Activated T-cell treated with anti-CD3 and anti-CD28 coated beads, Interleukin-2, amount 50 U/mL, for 72 hours (primary cell): ENCODE data around the gene LUZP4. TPM values are rescaled to one million over a fixed set of nuclear protein-coding genes. Genes with fewer than 3 reads are reported as not detected.
A peak's percentile ranks its signal among the peaks of the same experiment; 100 is the strongest.
"Not testable (repeated sequence)": the region's sequence is repeated elsewhere in the genome, so short reads cannot be mapped to it uniquely, and the experiment has no call there.

Experiments
- ATAC-seq, 2 donors: fragments of 150-1000 bp; cut with Tn5 transposase; replicated peaks in 1 of 2; 2 replicates each; pipeline ENCODE4 v1.10.0; 2021; ENCODE audit warnings: moderate library complexity in 2 of 2, mild to moderate bottlenecking in 1 of 2
- DNase-seq, 2 donors: peaks; one replicate each; pipeline ENCODE4 v3.0.0; 2021 to 2022; ENCODE audit warnings: mixed read lengths in 1 of 2
- H3K27ac Mint-ChIP-seq: one replicate; pipeline ENCODE4 v1.8.0; 2022; ENCODE audit warnings: mild to moderate bottlenecking, moderate library complexity, mixed read lengths
- H3K27me3 Mint-ChIP-seq: one replicate; pipeline ENCODE4 v1.8.0; 2022; ENCODE audit warnings: low read depth, mixed read lengths
- H3K36me3 Mint-ChIP-seq, 2 donors: one replicate each; pipeline ENCODE4 v1.8.0; 2022; ENCODE audit warnings: mixed read lengths in 2 of 2, mild to moderate bottlenecking in 1 of 2; ENCODE audit not compliant: insufficient read depth in 2 of 2
- H3K4me1 Mint-ChIP-seq: one replicate; pipeline ENCODE4 v1.8.0; 2022; ENCODE audit warnings: low read depth, mixed read lengths
- H3K4me3 Mint-ChIP-seq, 2 donors: one replicate each; pipeline ENCODE4 v1.8.0; 2022; ENCODE audit warnings: mild to moderate bottlenecking in 2 of 2, mixed read lengths in 2 of 2, moderate library complexity in 2 of 2
- H3K9me3 Mint-ChIP-seq, 2 donors: one replicate each; pipeline ENCODE4 v1.8.0; 2022; ENCODE audit warnings: mixed read lengths in 2 of 2
- total RNA-seq, 2 donors: library from RNA; stranded (reverse); gene quantifications; one replicate each; pipeline ENCODE4 v1.2.3, GENCODE V29; 2022

The LUZP4 gene
- total RNA-seq, 2 donors from 2014 or later = not detected

DNA sequence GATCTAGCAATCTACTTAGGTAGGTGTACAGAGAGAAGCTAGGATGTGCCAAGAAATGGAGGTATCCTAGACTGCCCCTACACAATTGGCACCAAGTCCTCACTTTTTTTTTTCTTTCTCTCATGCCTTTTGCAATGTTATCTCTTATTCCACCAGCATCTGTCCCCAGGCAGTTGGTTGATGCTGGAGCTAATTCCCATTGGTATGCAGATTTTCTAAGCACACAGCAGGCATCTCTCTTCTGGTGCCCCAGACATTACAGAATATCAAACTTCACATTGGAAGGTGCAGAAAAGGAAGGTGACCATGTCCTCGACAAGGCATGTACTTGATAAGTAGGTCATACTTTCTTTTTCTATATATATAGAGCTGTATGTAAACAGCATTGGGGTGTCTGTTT is 21.6 kb downstream of the LUZP4 start:
- DNase-seq (no peak), ATAC-seq (no peak)
- no peak overlapping the region for H3K27ac Mint-ChIP-seq
- no peaks in the 10 kb centered on the region for H3K4me1 Mint-ChIP-seq
- no peaks in the 10 kb centered on the region for H3K36me3 Mint-ChIP-seq
- H3K9me3 Mint-ChIP-seq = no peaks in the 10 kb centered on the region
- peaks cover 21% of the 10 kb centered on the region for H3K27me3 Mint-ChIP-seq
- no peak overlapping the region for H3K4me3 Mint-ChIP-seq

DNA sequence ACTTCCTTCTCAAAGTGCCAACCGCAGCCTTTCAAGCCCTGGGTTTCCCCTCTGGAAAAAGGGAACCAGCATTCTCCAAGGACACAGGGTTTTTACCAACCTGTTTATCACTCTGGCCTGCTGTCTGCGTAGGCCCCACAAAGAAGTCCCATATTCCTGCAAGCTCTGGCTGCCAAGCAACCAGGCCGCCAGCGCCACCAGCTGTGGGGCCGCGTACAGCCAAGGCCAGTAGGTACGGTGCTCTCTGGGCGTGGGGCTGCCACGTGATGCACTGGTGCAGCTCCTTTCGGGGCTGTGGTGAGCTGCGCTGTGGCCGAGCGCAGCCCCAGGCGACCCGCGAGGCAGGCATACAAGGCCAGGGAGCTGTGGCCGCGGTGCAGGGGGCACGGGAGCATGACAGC is 22.1 kb downstream of the LUZP4 start:
- Mint-ChIP-seq H3K27ac (no peak overlapping the region), H3K4me3 (no peak overlapping the region), H3K36me3 (no peaks in the 10 kb centered on the region), H3K9me3 (no peaks in the 10 kb centered on the region), H3K4me1 (no peaks in the 10 kb centered on the region), H3K27me3 (peaks cover 16% of the 10 kb centered on the region)
- DNase-seq = no peak
- no peak for ATAC-seq

DNA sequence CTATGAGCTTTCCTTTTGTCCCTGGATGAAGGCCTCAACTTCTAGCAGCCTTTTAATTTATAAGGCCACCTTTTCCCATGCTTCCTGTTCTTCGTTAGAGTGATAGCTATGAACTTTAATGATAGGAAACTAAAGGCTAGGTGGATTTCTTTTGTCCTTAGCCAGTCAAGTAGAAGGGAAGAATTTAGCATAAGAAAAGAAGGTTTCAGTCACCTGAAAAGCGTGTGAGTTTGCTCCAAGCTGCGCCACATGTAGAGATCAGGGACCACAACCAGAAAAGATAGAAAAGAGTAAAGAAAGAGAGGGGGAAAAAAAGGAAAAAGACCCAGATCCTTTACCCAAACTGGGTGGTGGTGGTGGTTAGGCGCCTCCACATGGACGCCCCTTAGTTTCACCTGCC is 28.6 kb downstream of the LUZP4 start:
- Mint-ChIP-seq H3K27me3 (peaks cover 17% of the 10 kb centered on the region), H3K27ac (no peak overlapping the region), H3K4me1 (no peaks in the 10 kb centered on the region), H3K4me3 (no peak overlapping the region), H3K9me3 (no peaks in the 10 kb centered on the region), H3K36me3 (no peaks in the 10 kb centered on the region)
- no peak for ATAC-seq
- DNase-seq = no peak

DNA sequence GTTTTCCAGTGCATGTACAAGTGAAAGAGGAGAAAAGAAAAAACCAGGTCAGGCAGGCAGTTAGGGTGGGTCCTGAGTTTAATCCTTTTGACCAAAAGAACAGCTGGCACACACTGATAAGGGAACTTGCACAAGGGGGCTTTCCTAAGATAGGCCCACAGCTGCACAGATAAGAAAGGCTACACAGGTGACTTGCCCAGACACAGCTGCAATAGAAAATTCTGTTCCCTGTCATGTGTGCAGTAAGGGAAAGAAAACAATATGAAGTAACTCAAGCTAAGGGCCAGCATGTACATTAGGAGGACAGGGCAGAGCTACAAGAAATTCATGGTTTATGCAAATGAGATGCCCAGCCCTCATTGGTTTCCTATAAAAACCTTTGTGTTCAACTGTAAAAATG is 32.9 kb downstream of the LUZP4 start:
- Mint-ChIP-seq H3K4me3 (no peak overlapping the region), H3K9me3 (no peaks in the 10 kb centered on the region), H3K4me1 (no peaks in the 10 kb centered on the region), H3K36me3 (no peaks in the 10 kb centered on the region), H3K27me3 (peaks cover 20% of the 10 kb centered on the region), H3K27ac (no peak overlapping the region)
- DNase-seq (no peak), ATAC-seq (no peak)

DNA sequence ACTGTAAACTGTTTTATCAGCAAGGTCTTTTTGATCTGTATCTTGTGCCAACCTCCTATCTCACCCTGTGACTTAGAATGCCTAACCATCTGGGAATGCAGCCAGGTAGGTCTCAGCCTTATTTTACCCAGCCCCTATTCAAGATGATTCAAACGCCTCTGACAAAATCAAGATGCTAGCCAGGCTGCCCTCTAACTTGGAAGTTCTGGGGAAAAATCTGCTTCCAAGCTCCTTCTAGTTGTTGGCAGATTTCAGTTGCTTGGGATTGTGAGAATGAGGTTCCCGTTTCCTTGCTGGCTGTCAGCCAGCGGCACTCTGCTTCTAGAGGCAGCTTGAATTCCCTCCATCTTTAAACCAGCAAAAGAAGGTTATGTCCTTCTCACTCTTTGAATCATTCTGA is 34.7 kb downstream of the LUZP4 start:
- peaks cover 27% of the 10 kb centered on the region for H3K27me3 Mint-ChIP-seq
- H3K36me3 Mint-ChIP-seq = no peaks in the 10 kb centered on the region
- ATAC-seq = no peak
- H3K4me1 Mint-ChIP-seq = no peaks in the 10 kb centered on the region
- H3K4me3 Mint-ChIP-seq = no peak overlapping the region
- H3K9me3 Mint-ChIP-seq = no peaks in the 10 kb centered on the region
- no peak for DNase-seq
- H3K27ac Mint-ChIP-seq = no peak overlapping the region

DNA sequence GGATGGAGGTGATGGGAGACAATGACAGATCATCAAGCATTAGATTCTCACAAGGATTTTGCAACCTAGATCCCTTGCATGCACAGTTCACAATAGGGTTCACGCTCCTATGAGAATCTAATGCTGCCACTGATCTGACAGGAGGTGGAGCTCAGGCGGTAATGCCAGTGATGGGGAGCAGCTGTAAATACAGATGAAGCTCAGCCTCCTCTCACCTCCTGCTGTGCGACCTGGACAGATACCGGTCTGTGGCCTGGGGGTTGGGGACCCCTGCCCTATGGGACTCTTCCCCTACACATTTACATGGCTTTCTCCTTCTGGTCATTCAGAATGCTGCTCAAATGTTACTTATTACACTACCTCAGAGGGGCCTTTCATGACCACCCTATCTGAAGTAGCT is 39.8 kb downstream of the LUZP4 start:
- DNase-seq, H3K36me3 Mint-ChIP-seq, H3K27ac Mint-ChIP-seq, ATAC-seq, H3K4me3 Mint-ChIP-seq, H3K4me1 Mint-ChIP-seq, H3K9me3 Mint-ChIP-seq: not testable (repeated sequence)
- peaks cover 19% of the 10 kb centered on the region for H3K27me3 Mint-ChIP-seq

DNA sequence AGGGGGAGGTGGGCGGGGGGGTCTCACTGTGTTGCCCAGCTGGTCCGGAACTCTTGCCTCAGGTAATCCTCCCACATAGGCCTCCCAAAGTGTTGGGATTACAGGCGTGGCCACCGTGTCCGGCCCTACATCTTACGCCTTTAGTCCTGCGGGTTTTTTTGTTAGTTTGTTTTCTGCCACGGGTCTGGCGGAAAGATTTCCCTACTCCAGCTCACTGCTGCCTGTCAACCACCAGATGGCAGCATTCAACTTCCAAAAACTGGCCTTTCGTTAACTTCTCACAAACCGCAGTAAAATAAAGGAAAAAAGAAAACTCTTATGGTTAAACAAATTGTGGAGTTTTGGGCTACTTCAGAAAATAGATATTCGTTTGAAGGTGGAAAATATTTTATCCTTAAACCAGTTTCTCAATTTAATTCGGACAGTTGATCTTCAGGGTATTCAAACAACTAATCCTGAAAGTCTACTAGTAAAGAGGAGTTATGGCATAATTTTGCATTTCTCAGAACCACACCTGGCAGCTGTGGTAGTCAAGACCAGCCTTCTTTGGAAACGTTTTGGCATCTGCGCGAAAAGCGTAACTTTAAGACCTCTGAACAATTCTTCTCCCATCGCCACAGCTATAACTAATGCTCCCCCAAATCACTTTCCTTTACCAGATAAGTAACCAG is 41.1 kb downstream of the LUZP4 start:
- no peak overlapping the region for H3K27ac Mint-ChIP-seq

DNA sequence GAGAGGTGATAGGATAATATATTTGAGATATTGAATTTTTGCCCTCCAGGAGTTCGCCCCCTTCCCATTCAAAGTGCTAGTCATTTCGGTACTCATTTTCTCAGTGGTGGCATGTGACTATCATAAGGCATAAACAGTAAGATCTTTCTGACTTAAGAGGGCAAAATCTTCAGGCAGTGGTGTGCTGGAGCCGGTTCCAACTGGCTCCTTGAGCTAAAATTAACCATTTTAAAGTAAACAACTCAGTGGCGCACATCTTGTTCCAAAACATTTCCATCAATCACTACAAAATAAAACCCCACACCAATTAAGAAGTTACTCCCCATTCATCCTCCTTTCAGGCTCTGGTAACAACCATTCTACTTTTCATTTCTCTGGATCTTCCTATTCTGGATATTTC is 43.3 kb downstream of the LUZP4 start:
- no peak overlapping the region for H3K27ac Mint-ChIP-seq
- no peak for ATAC-seq
- DNase-seq = no peak

More for the DNA sequence above, 41.1 kb downstream of the LUZP4 start:
- no peak overlapping the region for H3K4me3 Mint-ChIP-seq
- H3K4me1 Mint-ChIP-seq = peaks cover 5% of the 10 kb centered on the region
- DNase-seq (peak; percentile 2 to 10), ATAC-seq (no peak)
- peaks cover 19% of the 10 kb centered on the region for H3K27me3 Mint-ChIP-seq
- H3K36me3 Mint-ChIP-seq = no peaks in the 10 kb centered on the region
- no peaks in the 10 kb centered on the region for H3K9me3 Mint-ChIP-seq

DNA sequence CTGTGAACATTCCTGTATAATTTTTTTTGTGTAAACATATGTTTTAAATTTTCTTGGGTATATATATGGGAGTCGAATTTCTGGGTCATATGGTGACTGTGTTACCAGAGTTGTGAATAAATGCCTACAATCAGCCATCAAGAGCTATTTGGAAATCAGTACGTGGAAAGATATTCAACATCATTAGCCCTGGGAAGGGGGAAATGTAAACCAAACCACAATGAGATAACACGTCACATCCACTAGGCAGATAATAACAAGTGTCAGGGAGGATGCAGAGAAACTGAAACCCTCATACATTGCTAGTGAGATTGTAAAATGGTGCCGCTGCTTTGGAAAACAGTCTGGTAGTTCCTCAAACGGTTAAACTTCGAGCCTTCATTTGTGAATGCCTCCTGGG is 43.9 kb downstream of the LUZP4 start:
- Mint-ChIP-seq H3K27ac (no peak overlapping the region), H3K36me3 (no peaks in the 10 kb centered on the region)

More for the DNA sequence above, 43.3 kb downstream of the LUZP4 start:
- Mint-ChIP-seq H3K4me1 (peaks cover 5% of the 10 kb centered on the region), H3K36me3 (no peaks in the 10 kb centered on the region), H3K9me3 (no peaks in the 10 kb centered on the region), H3K27me3 (peaks cover 25% of the 10 kb centered on the region), H3K4me3 (no peak overlapping the region)

GRCh38 chrX:115337491-115338144 is 48.1 kb downstream of the LUZP4 start:
- DNase-seq = no peak
- no peaks in the 10 kb centered on the region for H3K36me3 Mint-ChIP-seq

More for the DNA sequence above, 43.9 kb downstream of the LUZP4 start:
- H3K9me3 Mint-ChIP-seq = no peaks in the 10 kb centered on the region
- peaks cover 22% of the 10 kb centered on the region for H3K27me3 Mint-ChIP-seq
- no peak overlapping the region for H3K4me3 Mint-ChIP-seq
- DNase-seq (no peak), ATAC-seq (no peak)
- peaks cover 5% of the 10 kb centered on the region for H3K4me1 Mint-ChIP-seq

DNA sequence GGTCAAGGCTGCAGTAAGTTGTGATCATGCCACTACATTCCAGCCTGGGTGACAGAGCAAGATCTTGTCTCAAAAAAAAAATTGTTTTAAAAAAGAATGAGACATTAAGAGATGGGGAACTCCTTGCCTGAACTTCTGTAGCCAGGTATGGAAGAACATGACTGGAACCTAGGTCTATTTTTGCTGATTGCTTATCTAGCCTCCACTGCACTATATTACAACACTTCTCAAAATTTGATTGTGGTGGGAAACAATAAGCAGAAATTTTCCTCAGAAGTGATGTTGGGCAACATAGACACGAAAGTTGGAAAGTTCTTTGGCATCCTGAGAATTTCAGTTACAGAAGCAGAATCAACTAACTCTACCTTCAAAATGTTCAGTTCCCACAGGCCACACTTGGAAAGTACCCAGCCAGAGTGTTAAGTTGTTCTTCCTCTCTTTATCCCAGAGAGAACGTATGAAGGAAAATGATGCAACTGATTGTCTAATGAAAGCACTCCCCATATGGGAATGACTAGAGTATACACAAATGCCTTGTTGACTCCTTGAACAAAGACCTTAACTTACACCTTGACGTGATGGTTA is 50.0 kb downstream of the LUZP4 start:
- Mint-ChIP-seq H3K27me3 (peaks cover 27% of the 10 kb centered on the region), H3K36me3 (no peaks in the 10 kb centered on the region), H3K4me3 (no peak overlapping the region), H3K4me1 (no peaks in the 10 kb centered on the region), H3K9me3 (no peaks in the 10 kb centered on the region), H3K27ac (no peak overlapping the region)
- no peak for ATAC-seq
- no peak for DNase-seq

More at GRCh38 chrX:115337491-115338144, 48.1 kb downstream of the LUZP4 start:
- Mint-ChIP-seq H3K4me1 (no peaks in the 10 kb centered on the region), H3K27me3 (peaks cover 27% of the 10 kb centered on the region), H3K4me3 (no peak overlapping the region), H3K27ac (no peak overlapping the region), H3K9me3 (no peaks in the 10 kb centered on the region)
- ATAC-seq = no peak

- Mint-ChIP-seq H3K27ac (no peak overlapping the region), H3K4me1 (no peaks in the 10 kb centered on the region), H3K4me3 (no peak overlapping the region), H3K36me3 (no peaks in the 10 kb centered on the region), H3K9me3 (no peaks in the 10 kb centered on the region), H3K27me3 (peaks cover 27% of the 10 kb centered on the region)
- no peak for ATAC-seq
- DNase-seq = no peak
Observed at GRCh38 chrX:115341421-115341820, 51.9 kb downstream of the LUZP4 start.

DNA sequence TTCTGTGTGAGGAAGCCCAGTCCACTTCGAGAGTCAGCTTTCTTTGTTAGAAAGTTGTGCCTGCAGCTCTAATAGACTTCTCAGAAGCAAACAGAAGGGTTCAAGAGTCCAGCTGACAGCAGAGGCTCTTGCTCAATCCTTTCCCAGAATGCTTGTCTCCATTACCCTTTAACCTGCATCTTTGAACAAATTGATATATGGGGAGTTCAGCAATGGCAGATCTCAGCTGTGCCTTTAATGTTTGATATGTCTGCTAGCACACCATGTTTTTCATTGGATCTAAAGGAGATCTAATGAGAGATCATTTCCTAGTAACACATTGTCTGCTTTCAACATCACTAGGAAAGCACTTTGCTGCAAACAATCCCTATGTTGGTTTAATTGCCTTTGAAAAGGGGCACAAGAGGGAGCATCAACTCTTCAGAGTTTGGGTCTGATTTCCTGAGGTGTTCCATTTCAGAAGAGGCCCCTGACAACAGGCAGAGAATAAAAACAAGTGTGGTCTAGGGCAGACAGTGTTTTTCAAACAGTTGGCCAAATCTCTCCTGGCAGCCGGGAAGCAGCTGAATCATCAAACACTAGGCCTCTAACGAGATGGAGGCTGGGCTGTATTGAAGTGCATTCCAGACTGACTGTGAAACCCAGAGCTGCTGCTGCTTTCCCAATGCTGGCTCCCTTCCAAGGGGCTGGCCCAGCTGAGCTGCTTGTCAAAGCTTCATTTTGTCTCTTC is 55.5 kb downstream of the LUZP4 start:
- no peaks in the 10 kb centered on the region for H3K36me3 Mint-ChIP-seq
- ATAC-seq (no peak), DNase-seq (no peak)
- H3K9me3 Mint-ChIP-seq = no peaks in the 10 kb centered on the region
- peaks cover 15% of the 10 kb centered on the region for H3K27me3 Mint-ChIP-seq
- H3K4me1 Mint-ChIP-seq = no peaks in the 10 kb centered on the region
- no peak overlapping the region for H3K27ac Mint-ChIP-seq
- H3K4me3 Mint-ChIP-seq = no peak overlapping the region
